Body of pancreas (tissue), 4 donors: ENCODE results near the gene CCDC12.

Experiments
- POLR2A ChIP-seq, 3 donors: fragments of 450-650 bp; IDR thresholded peaks; one replicate each; pipeline ENCODE4 v1.6.1; 2016; ENCODE audit warnings: antibody characterized with exemption in 3 of 3, mild to moderate bottlenecking in 2 of 3
- TF ChIP-seq, protein P1 (sequence below), 7 experiments: fragments of 450-650 bp in 4 of 7; fragments of 200-600 bp in 3 of 7; sonication (generic) in 3 of 7; IDR thresholded peaks; one replicate each; pipeline ENCODE4 v1.5.1; 2016 to 2019; ENCODE audit warnings: antibody characterized with exemption in 7 of 7

DNA sequence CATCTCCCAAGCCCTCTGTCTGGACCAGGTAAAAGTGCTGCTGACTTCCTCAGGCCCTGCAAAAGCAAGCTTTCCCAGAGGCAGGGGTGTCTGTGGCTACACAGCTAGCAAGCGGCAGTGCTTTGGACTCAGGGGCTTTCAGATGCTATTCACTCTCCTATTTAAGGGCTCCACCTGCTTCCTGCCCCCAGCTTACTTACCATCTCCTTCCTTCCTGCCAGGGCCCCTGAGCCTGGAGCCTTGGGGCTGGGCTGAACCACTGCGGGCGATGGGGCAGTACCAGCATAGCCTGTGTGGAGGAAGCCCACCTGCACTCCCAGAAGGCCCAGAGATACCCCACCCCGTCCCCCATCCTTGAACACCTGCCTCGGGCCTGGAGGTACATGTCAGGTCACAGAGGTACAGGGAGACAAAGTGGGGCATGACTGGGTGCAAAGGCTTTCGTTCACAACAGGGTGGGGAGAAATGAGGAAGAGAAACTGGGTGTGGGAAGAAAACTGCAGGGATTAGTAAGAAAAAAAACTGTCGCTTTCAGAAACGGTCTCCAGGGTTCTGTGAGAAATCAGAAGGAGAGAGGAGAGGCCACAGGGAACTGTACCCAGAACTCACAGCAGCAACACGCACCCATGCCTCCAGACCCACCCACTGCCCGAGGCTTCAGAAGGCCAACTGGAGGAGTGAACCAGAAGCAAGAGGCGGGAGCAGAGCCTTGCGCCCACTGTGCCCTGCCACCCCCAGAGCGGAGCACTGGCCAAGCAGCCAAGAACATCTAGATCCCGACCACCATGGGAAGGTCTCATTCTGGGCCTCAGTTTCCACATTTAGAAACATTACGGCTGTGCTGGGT is 49.5 kb downstream of the CCDC12 start:
- no peak for TF ChIP-seq POLR2A (IDR thresholded peaks at IDR 0.05)
- TF ChIP-seq, protein P1, sequence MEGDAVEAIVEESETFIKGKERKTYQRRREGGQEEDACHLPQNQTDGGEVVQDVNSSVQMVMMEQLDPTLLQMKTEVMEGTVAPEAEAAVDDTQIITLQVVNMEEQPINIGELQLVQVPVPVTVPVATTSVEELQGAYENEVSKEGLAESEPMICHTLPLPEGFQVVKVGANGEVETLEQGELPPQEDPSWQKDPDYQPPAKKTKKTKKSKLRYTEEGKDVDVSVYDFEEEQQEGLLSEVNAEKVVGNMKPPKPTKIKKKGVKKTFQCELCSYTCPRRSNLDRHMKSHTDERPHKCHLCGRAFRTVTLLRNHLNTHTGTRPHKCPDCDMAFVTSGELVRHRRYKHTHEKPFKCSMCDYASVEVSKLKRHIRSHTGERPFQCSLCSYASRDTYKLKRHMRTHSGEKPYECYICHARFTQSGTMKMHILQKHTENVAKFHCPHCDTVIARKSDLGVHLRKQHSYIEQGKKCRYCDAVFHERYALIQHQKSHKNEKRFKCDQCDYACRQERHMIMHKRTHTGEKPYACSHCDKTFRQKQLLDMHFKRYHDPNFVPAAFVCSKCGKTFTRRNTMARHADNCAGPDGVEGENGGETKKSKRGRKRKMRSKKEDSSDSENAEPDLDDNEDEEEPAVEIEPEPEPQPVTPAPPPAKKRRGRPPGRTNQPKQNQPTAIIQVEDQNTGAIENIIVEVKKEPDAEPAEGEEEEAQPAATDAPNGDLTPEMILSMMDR (IDR thresholded peaks at IDR 0.05), result no peak
